GM18526 (cell line): ENCODE measurements around the gene PNMA6E.

Source experiments
- POLR2A ChIP-seq: IDR thresholded peaks from 3 replicates; pipeline ENCODE4 v1.6.1; 2011; ENCODE audit not compliant: insufficient read length; ENCODE audit errors: extremely low read depth

Gene PNMA6E

GRCh38 chrX:153401133-153401764 is at the start of gene PNMA6E:
PNMA6E (minus strand) TSS chrX:153401350; CDS start chrX:153398849, 2,501 bp downstream.
- no peak for TF ChIP-seq POLR2A

GRCh38 chrX:153450949-153451277 is 49.8 kb upstream of the PNMA6E start:
- TF ChIP-seq POLR2A: no peak

- no peak for TF ChIP-seq POLR2A
Observed at GRCh38 chrX:153450114-153450948, 49.2 kb upstream of the PNMA6E start.

- TF ChIP-seq POLR2A: no peak
Observed at GRCh38 chrX:153449368-153450113, 48.4 kb upstream of the PNMA6E start.

GRCh38 chrX:153448556-153449367 is 47.6 kb upstream of the PNMA6E start:
- no peak for TF ChIP-seq POLR2A

GRCh38 chrX:153447581-153447960 is 46.4 kb upstream of the PNMA6E start:
- no peak for TF ChIP-seq POLR2A

GRCh38 chrX:153446950-153447580 is 45.9 kb upstream of the PNMA6E start:
- no peak for TF ChIP-seq POLR2A

- TF ChIP-seq POLR2A: no peak
Observed at GRCh38 chrX:153446636-153446936, 45.4 kb upstream of the PNMA6E start.

- TF ChIP-seq POLR2A: no peak
Observed at GRCh38 chrX:153445856-153446635, 44.9 kb upstream of the PNMA6E start, which contains the start of gene TREX2. TREX2 (minus strand) TSS chrX:153446056; CDS start chrX:153445430, 626 bp downstream.

- no peak for TF ChIP-seq POLR2A
Observed at GRCh38 chrX:153445106-153445855, 44.1 kb upstream of the PNMA6E start.

GRCh38 chrX:153444333-153445011 is 43.3 kb upstream of the PNMA6E start:
- TF ChIP-seq POLR2A: no peak

GRCh38 chrX:153443476-153444332 is 42.6 kb upstream of the PNMA6E start:
- no peak for TF ChIP-seq POLR2A
